Activated naive CD8-positive, alpha-beta T cell treated with anti-CD3 and anti-CD28 coated beads, Interleukin-2, amount 10 ng/mL, durations not matched to agents 7 days and 5 days (primary cell): ENCODE measurements around the gene OTUB1. TPM values are rescaled to one million over a fixed set of nuclear protein-coding genes. Genes with fewer than 3 reads are reported as not detected.

Source experiments
- ATAC-seq: fragments of 150-1000 bp; cut with Tn5 transposase; one replicate; pipeline ENCODE4 v1.10.0; 2021; ENCODE audit warnings: low read depth, moderate library complexity
- POLR2A ChIA-PET: fragments of 350-600 bp; sonication (Branson Sonifier 250); formaldehyde crosslinking; loops from one replicate; lab custom pipeline; 2021; ENCODE audit warnings: antibody characterized with exemption; lab: Charles Lee
- DNase-seq: peaks from one replicate; pipeline ENCODE4 v3.0.0; 2021
- H3K27ac Mint-ChIP-seq: one replicate; pipeline ENCODE4 v1.8.0; 2022; ENCODE audit warnings: mild to moderate bottlenecking, mixed read lengths
- H3K27me3 Mint-ChIP-seq: one replicate; pipeline ENCODE4 v1.8.0; 2022; ENCODE audit warnings: mild to moderate bottlenecking, moderate library complexity, mixed read lengths
- H3K36me3 Mint-ChIP-seq: one replicate; pipeline ENCODE4 v1.8.0; 2021; ENCODE audit warnings: mild to moderate bottlenecking, mixed read lengths
- H3K4me1 Mint-ChIP-seq: one replicate; pipeline ENCODE4 v1.8.0; 2021; ENCODE audit warnings: mixed read lengths
- H3K4me3 Mint-ChIP-seq: one replicate; pipeline ENCODE4 v1.8.0; 2022; ENCODE audit warnings: mild to moderate bottlenecking, moderate library complexity, mixed read lengths
- H3K9me3 Mint-ChIP-seq: one replicate; pipeline ENCODE4 v1.8.0; 2021; ENCODE audit warnings: mixed read lengths
- total RNA-seq, 2 experiments: library from RNA; stranded (reverse); gene quantifications; one replicate each; pipeline ENCODE4 v1.2.3, GENCODE V29; 2021

OTUB1 gene
- total RNA-seq, 2 experiments from 2014 or later, result 86.0 to 87.0 TPM

GRCh38 chr11:63991558-63991957 is 5.3 kb downstream of the OTUB1 start:
- peaks cover 21% of the 10 kb centered on the region for H3K4me1 Mint-ChIP-seq
- H3K27ac Mint-ChIP-seq, result no peak overlapping the region
- no peak overlapping the region for H3K4me3 Mint-ChIP-seq
- H3K27me3 Mint-ChIP-seq, result no peaks in the 10 kb centered on the region
- ATAC-seq (no peak), DNase-seq (no peak)
- POLR2A ChIA-PET, result no interaction called here
- peaks cover 21% of the 10 kb centered on the region for H3K36me3 Mint-ChIP-seq
- no peaks in the 10 kb centered on the region for H3K9me3 Mint-ChIP-seq

- no peak overlapping the region for H3K4me3 Mint-ChIP-seq
- H3K36me3 Mint-ChIP-seq, result peaks cover 22% of the 10 kb centered on the region
- DNase-seq (no peak), ATAC-seq (no peak)
- no peaks in the 10 kb centered on the region for H3K27me3 Mint-ChIP-seq
- no peaks in the 10 kb centered on the region for H3K9me3 Mint-ChIP-seq
- H3K27ac Mint-ChIP-seq, result no peak overlapping the region
- peaks cover 16% of the 10 kb centered on the region for H3K4me1 Mint-ChIP-seq
- POLR2A ChIA-PET, result no interaction called here
These were observed 6.9 kb downstream of the OTUB1 start for GRCh38 chr11:63993100-63993499.

- H3K4me1 Mint-ChIP-seq, result peaks cover 14% of the 10 kb centered on the region
- no peak for ATAC-seq
These were observed 7.8 kb downstream of the OTUB1 start for GRCh38 chr11:63993993-63994392.

GRCh38 chr11:63996512-63996911 is 10.3 kb downstream of the OTUB1 start:
- POLR2A ChIA-PET, result interaction anchor here (2.5 kb wide), 1 partner anchor 11 kb away, joined by 7 read pairs; the partner anchor contains the start of gene OTUB1
- Mint-ChIP-seq H3K4me3 (no peak overlapping the region), H3K27me3 (no peaks in the 10 kb centered on the region), H3K27ac (no peak overlapping the region), H3K4me1 (peaks cover 10% of the 10 kb centered on the region), H3K9me3 (no peaks in the 10 kb centered on the region), H3K36me3 (peaks cover 18% of the 10 kb centered on the region)
- ATAC-seq (no peak), DNase-seq (no peak)

More at GRCh38 chr11:63993993-63994392, 7.8 kb downstream of the OTUB1 start:
- POLR2A ChIA-PET, result interaction anchor here (0.5 to 2.5 kb wide), 2 partner anchors 8 to 312 kb away, joined by 3 to 7 read pairs; partner anchors contain the start of gene OTUB1
- H3K4me3 Mint-ChIP-seq, result no peak overlapping the region
- no peak for DNase-seq
- peak overlapping the region; percentile 30 for H3K27ac Mint-ChIP-seq
- peaks cover 19% of the 10 kb centered on the region for H3K36me3 Mint-ChIP-seq
- no peaks in the 10 kb centered on the region for H3K9me3 Mint-ChIP-seq
- H3K27me3 Mint-ChIP-seq, result no peaks in the 10 kb centered on the region

DNA sequence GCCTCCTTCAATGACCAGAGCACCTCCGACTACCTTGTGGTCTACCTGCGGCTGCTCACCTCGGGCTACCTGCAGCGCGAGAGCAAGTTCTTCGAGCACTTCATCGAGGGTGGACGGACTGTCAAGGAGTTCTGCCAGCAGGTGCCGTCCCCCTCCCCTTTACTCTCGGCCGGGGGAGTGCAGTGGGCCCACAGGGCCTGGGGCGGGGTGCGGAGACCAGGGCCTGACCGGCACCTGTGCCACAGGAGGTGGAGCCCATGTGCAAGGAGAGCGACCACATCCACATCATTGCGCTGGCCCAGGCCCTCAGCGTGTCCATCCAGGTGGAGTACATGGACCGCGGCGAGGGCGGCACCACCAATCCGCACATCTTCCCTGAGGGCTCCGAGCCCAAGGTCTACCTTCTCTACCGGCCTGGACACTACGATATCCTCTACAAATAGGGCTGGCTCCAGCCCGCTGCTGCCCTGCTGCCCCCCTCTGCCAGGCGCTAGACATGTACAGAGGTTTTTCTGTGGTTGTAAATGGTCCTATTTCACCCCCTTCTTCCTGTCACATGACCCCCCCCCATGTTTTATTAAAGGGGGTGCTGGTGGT is 11.0 kb downstream of the OTUB1 start:
- Mint-ChIP-seq H3K4me1 (peaks cover 8% of the 10 kb centered on the region), H3K9me3 (no peaks in the 10 kb centered on the region)
- no peak for DNase-seq

DNA sequence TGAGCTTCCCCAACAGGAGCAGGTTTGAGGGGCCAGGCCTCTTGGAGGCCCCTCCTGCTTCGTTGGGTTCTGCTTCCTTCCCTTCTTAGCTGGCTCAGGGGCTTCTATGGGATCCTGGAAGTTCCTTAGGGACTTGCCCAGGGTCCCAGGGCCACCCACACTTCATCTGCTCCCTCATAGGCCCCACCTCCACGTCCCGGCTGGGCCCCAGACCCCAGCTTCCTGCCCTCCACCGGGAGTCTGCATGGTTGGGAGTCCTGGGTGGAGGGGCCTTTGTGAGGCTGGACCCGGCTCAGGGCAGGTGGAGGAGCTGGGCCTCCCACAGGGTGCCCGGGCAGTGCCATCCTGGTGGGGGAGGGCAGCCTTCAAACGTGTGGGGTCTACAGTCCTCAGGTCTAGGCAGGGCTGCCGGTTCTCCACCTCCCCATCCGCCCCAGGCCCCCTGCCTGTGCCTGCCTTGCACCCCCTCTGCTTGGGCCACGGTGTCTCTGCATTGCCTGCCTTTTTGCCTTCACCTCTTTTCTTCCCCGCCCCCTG is 11.6 kb downstream of the OTUB1 start:
- peaks cover 14% of the 10 kb centered on the region for H3K36me3 Mint-ChIP-seq
- ATAC-seq (no peak), DNase-seq (no peak)
- no peaks in the 10 kb centered on the region for H3K27me3 Mint-ChIP-seq
- H3K4me1 Mint-ChIP-seq, result peaks cover 7% of the 10 kb centered on the region
- POLR2A ChIA-PET, result no interaction called here
- H3K27ac Mint-ChIP-seq, result no peak overlapping the region
- H3K4me3 Mint-ChIP-seq, result no peak overlapping the region
- H3K9me3 Mint-ChIP-seq, result no peaks in the 10 kb centered on the region

More for the DNA sequence above, 11.0 kb downstream of the OTUB1 start:
- Mint-ChIP-seq H3K27me3 (no peaks in the 10 kb centered on the region), H3K27ac (no peak overlapping the region), H3K4me3 (no peak overlapping the region), H3K36me3 (peaks cover 15% of the 10 kb centered on the region)
- POLR2A ChIA-PET, result no interaction called here
- no peak for ATAC-seq

DNA sequence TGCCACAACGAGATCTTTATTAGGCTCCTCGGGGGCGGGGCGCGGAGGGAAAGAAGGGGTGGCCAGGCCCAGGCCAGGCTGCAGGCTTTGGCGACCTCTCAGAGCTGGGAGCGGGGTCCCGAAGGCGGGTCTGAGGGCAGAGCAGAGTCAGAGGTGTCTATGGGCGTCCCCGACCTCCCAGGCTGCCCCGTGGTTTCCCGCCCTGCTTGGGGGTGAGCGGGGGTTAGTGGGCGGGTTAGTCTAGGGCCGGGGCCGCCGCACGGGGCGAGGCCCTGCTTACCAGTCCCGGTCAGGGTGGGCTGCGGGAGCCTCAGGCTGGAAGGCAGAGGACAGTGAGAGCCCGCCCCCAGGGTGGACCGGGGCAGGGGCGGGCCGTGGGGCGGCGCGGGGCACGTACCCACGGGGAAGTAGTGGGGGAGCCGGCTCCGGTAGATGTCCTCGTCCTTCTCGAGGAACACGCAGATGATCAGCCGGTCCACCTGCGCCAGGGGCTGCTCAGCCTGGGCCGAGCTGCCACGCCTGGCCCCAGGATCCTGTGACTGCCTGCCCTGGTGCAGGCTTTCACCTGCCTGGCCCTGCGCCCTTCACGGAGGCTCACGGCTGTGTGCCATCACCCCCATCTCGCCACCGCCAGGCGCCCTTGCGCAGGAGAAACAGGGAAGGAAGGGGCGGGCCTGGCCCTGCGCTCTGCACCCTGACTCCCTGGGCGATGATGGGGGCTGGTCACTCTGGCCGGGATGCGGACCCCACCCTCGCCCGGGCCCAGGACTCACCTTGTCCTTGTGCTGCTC is 12.5 kb downstream of the OTUB1 start:
- ATAC-seq (no peak), DNase-seq (no peak)
- POLR2A ChIA-PET, result no interaction called here
- no peaks in the 10 kb centered on the region for H3K27me3 Mint-ChIP-seq
- H3K9me3 Mint-ChIP-seq, result no peaks in the 10 kb centered on the region
- no peak overlapping the region for H3K4me3 Mint-ChIP-seq
- peak overlapping the region; percentile 16 for H3K27ac Mint-ChIP-seq
- H3K36me3 Mint-ChIP-seq, result peaks cover 11% of the 10 kb centered on the region
- H3K4me1 Mint-ChIP-seq, result peaks cover 5% of the 10 kb centered on the region

DNA sequence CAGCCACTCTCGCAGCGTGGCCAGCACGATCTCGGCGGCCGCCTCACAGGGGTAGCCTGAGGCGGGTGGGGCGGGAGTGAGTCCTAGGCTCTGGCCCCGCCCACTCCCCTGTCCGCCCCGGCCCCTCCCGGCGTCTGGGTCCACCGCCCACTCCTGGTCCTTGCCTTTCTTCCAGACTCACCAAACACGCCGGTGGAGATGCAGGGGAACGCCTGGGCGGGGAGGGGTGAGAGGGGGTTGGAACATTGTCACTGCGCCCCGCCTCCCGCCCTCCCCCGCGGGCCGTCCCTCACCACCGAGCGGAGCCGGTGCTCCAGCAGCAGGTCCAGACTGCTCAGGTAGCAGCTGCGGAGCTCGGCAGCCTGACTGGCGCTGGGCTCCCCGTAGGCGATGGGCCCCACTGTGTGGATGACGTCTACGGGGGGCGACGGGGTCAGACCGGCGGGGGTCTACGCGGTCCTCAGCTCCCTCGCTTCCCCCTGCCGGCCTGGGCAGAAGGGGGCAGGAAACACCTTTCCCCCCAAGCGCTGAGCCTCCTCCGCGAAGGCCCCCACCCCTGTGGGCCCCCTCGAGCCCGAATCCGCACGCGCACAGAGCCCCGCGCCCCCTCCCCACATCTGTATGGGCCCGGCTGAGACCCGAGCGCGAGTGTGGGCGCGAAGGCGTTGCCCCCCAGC is 13.2 kb downstream of the OTUB1 start:
- Mint-ChIP-seq H3K9me3 (no peaks in the 10 kb centered on the region), H3K36me3 (peaks cover 10% of the 10 kb centered on the region), H3K27me3 (no peaks in the 10 kb centered on the region), H3K4me1 (peaks cover 5% of the 10 kb centered on the region), H3K27ac (no peak overlapping the region), H3K4me3 (no peak overlapping the region)
- POLR2A ChIA-PET, result interaction anchor here (0.9 to 1.7 kb wide), 5 partner anchors 11 to 227 kb away, joined by 3 to 8 read pairs (median 3); partner anchors contain the start of gene NUDT22
- ATAC-seq (peak; percentile 30), DNase-seq (peak; percentile 60)

DNA sequence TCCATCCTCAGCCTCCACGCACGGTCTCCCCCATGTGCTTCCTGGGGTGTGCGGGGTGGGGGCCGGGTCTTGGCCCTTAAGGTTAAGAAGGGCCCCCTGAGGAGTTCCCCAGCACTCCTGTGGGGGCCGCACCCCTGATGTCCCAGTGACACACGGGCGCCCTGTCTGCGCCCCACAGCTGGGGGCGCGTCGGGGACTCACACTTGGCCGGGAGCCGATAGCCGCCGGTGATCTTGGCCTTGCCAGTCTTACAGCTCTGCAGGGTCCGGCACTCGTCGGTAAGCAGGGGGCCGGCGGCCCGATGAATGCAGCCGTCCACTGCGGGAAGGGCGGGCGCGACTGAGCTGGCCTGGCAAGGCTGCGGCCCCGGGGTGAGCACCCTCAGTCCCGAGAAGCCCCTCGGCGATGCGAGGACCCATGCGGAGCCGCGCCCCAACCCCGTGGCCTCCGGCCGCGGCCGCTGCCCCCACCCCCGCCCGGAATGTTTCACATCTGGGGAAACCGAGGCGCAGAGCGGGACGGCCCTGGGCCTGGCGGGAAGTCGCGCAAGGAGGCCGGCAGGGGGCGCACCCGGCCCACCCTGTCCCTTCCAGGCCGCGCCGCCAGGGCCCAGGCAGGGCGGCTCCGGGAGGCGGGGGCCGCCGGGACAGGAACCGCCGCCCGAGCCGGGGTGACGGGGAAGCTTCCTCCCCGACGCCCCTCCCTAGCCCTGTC is 13.9 kb downstream of the OTUB1 start:
- peak; percentile 88 for DNase-seq
- H3K27ac Mint-ChIP-seq, result no peak overlapping the region
- no peaks in the 10 kb centered on the region for H3K9me3 Mint-ChIP-seq
- H3K27me3 Mint-ChIP-seq, result no peaks in the 10 kb centered on the region
- ATAC-seq, result peak; percentile 84
- no peak overlapping the region for H3K4me3 Mint-ChIP-seq
- POLR2A ChIA-PET, result interaction anchor here (0.8 to 1.7 kb wide), 7 partner anchors 11 to 226 kb away, joined by 3 to 8 read pairs (median 3); partner anchors contain the start of gene NUDT22
- peaks cover 7% of the 10 kb centered on the region for H3K36me3 Mint-ChIP-seq
- H3K4me1 Mint-ChIP-seq, result peaks cover 5% of the 10 kb centered on the region

DNA sequence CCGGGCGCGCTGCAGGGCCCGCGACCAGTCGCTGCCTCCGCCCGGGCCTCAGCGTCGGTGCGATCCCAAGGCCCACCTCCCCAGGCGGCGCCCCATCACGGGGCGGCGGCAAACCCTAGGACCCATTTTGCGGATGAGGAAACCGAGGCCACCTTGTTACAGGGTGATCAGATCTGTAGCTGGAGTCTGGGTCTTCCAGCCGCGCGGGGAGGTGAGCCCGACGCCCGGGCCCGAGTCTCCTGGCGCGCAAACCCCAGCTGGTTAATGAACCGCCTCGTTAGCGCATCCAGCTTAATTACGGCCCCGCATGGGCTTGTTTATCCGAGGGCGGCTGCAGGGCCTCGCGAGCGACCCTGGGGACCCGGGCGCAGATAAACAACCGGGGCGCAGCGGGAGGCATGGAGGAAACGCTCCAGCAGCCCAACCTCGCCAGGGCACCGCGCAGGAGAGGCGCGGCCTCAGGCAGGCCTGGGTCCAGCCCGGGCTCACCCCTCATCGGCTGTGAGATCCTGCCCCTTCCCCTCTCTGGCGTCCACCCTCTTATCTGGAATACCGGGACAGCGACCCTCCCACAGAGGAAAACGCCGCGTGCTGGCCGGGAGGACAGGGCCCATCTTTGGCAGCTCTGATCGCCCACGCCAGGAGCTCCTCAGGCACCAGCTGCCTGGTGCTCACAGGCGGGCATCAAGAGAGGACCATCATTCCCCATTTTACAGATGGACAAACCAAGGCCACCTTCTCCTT is 14.7 kb downstream of the OTUB1 start:
- peaks cover 5% of the 10 kb centered on the region for H3K4me1 Mint-ChIP-seq
- DNase-seq (no peak), ATAC-seq (no peak)
- no peaks in the 10 kb centered on the region for H3K27me3 Mint-ChIP-seq
- H3K9me3 Mint-ChIP-seq, result no peaks in the 10 kb centered on the region
- peaks cover 7% of the 10 kb centered on the region for H3K36me3 Mint-ChIP-seq
- no peak overlapping the region for H3K27ac Mint-ChIP-seq
- POLR2A ChIA-PET, result interaction anchor here (0.8 to 1.7 kb wide), 7 partner anchors 12 to 226 kb away, joined by 3 to 8 read pairs (median 3); partner anchors contain the start of gene NUDT22
- no peak overlapping the region for H3K4me3 Mint-ChIP-seq

DNA sequence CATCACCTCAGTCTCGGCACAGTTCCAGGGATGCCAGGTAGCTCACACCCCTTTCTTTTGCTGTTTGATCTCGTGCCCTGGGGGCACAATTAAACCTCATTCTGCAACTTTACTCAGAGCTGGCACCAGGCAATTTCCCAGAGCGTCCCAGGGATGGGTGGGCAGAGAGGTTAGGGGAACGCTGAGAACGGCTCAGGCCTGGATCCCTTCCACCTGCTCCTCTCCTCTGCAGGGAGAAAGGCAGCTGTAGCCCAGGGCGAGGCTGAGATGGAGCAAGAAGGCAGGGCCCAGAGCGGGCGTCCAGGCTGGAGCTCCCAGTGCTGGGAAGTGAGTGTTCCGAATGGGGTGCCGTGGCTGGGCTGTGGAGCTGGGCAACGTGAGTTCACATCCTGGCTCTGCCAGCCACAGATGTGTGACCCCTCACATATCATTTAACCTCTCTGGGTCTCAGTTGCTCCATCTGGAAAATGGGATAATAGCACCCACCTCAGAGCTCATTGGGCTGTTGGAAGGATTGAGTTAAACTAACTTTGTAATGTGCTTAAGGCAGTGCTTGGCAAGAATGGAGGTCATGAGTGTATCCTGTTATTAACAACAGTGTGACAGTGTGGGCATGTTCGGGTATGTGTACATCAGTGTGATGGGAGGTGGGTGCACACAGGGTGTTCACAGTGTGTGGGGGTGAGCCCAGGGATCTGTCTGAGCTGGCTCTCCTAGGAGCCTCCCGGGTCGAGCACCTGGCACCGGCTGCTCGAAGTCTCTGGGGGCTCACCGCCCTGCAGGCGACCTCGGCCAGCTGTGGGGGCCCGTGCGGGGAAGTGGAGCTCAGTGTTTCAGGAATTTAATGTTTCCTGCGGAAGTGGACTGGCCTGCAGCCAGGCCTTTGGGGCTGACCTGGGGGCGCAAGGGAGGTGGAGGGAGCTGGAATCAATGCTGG is 15.5 kb downstream of the OTUB1 start:
- H3K9me3 Mint-ChIP-seq, result no peaks in the 10 kb centered on the region
- no peak overlapping the region for H3K4me3 Mint-ChIP-seq
- no peak overlapping the region for H3K27ac Mint-ChIP-seq
- ATAC-seq (no peak), DNase-seq (no peak)
- peaks cover 5% of the 10 kb centered on the region for H3K4me1 Mint-ChIP-seq
- H3K27me3 Mint-ChIP-seq, result peaks cover 6% of the 10 kb centered on the region
- H3K36me3 Mint-ChIP-seq, result peaks cover 7% of the 10 kb centered on the region
- POLR2A ChIA-PET, result interaction anchor here (1.1 to 1.4 kb wide), 2 partner anchors 150 to 183 kb away, joined by 3 to 4 read pairs; no protein-coding TSS in a partner anchor
